GM18499 (cell line): ENCODE results near the gene ZNF80.

Experiments
- ATAC-seq: cut with Tn5 transposase; IDR thresholded peaks from one replicate; pipeline ENCODE4 v1.9.1; 2021; ENCODE audit warnings: moderate number of reproducible peaks; ENCODE audit not compliant: insufficient read depth, unreplicated experiment

Gene ZNF80

DNA sequence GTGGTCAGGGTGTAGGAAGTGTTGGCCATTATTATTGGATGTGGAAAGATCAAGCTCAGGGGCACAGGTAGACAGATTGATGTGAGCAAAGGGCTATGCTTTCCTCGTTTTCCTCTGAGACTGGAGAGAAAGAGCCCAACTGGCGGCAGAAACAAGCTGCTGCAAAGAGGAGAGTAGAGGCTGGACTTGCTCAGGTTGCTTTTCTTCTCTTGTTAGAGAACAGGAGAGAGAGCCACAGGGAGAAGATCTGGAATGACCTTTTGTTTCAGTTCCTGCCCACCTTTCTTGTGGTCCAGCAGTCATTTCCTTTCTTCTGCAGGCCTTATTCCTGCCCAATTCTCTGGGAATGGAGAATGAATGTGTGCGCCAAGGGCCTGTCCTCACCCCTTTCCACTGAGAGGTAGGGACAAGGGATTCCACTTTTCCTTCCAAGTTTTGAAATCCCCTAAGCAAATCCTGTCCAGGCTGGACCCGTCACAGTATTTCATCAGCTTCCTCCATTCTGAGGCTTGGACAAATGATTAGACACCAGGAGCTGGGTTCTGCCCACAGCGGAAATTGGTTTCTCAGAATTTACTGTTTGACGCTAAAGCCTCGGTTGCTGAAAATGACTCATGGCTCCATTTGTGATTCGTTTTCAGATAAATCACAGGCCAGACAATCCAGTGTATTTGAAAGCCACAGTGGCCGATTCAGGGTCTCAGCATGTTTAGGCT lies 16.1 kb downstream of the ZNF80 start:
- ATAC-seq = no peak

GRCh38 chr3:114219741-114220140 lies 17.6 kb downstream of the ZNF80 start:
- ATAC-seq = no peak

- no peak for ATAC-seq
These were observed 18.7 kb downstream of the ZNF80 start for GRCh38 chr3:114218578-114219185.

GRCh38 chr3:114218006-114218405 lies 19.4 kb downstream of the ZNF80 start:
- ATAC-seq = no peak

GRCh38 chr3:114217266-114217665 lies 20.1 kb downstream of the ZNF80 start:
- ATAC-seq = no peak

GRCh38 chr3:114216186-114216970 lies 21.0 kb downstream of the ZNF80 start:
- ATAC-seq = no peak

GRCh38 chr3:114214542-114215341 lies 22.6 kb downstream of the ZNF80 start:
- ATAC-seq = no peak

- peak; percentile 83 for ATAC-seq
These were observed 23.5 kb downstream of the ZNF80 start for GRCh38 chr3:114213627-114214541.

- ATAC-seq = no peak
These were observed 24.1 kb downstream of the ZNF80 start for GRCh38 chr3:114213292-114213626.

DNA sequence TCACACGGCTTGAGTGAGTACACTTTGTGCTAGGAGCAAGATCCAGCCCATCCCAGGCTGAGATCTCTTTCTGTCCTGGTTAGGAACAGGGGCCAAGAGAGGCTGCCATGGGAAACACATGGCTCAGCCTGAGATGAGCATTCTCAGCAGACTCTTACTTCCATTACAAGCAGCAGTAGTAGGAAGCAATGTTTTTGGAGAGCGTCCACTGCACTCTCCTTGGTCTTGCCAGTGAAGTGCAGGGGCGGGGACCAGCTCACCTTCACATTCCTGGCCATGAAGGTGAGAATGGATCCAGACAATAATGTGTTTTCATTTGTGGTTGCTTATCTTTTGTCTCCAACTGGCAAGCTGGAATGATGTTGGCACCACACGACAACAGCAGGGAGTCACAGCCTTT lies 24.7 kb downstream of the ZNF80 start:
- ATAC-seq = no peak

DNA sequence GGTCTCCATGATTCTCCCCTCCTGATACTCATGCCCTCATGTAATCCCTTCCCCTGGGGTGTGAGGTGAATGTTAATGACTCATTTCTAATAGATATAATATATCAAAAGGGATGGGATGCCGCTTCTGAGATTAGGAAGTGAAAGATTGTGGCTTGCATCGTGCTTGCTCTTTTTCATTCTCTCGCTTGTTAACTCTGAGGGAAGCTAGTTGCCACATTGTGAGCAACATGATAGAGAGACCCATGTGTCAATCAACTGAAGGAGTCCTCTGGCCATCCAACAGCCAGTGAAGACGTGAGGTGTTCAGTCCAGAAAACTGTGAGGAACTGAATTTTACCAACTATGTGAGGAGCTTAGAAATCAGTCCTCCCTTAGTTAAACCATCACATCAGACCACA lies 29.6 kb downstream of the ZNF80 start:
- peak; percentile 89 for ATAC-seq

GRCh38 chr3:114206342-114206741 lies 31.0 kb downstream of the ZNF80 start:
- no peak for ATAC-seq

DNA sequence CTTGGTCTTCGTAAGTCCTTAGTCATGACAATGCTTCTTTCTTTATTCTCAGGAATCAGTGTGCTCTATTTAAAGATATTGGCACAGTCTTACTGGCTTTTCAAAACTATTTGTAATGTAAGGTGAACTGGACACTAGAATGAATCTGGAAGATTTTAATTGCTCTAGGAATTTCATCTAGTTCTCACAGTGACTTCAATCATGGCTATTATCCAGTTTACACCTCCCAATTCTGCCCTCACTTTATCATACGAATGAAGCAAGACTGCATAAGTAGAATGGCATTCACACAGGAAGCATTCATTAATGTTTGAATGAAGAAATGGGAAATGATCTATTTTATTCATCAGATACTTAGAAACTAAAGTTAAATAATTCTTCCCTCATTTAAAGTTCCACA lies 31.8 kb downstream of the ZNF80 start:
- ATAC-seq = no peak

GRCh38 chr3:114194750-114195149 lies 42.6 kb downstream of the ZNF80 start:
- ATAC-seq = no peak

GRCh38 chr3:114192136-114192535 lies 45.2 kb downstream of the ZNF80 start:
- no peak for ATAC-seq

DNA sequence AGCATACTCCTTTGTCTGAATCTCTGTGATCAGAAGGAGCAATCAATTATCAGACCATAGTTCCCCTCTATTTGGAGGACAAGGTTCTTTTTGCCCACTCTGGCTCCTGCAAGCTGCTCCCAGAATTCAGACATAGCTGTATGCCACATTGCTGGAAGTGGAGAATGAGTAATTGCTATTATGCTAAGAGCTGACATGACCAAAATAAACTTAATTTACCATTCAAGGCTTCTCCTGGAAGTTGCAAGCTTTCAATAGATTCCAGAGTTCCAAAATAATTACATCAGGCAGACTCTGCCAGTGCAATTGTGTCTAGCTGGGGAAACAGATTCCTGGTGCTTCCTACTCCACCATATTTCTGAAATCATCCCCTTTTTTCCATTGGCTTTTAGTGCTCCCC lies 50.9 kb downstream of the ZNF80 start:
- no peak for ATAC-seq
